ENCODE measurements around the gene MYL2. TPM values are rescaled to one million over a fixed set of nuclear protein-coding genes. Genes with fewer than 3 reads are reported as not detected.

The MYL2 gene
- total RNA-seq, 1 experiment from 2014 or later = not detected

DNA sequence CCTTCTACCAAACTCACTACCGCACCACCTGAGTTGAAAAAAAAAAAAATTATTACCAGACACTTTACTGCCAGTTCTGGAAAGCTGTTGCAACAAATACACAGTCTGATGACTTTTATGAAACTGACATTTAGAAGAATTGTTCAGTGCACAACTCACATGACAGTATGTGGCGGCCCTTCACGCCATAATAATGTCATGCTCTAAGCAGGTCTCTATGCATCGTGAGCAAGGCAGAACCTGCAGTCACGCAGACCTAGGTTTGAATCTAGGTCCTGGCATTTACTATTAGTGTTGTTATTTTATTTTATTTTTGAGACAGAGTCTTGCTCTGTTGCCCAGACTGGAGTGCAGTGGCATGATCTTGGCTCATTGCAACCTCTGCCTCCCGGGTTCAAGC lies 8.1 kb downstream of the MYL2 start:
- CTCF ChIA-PET = interaction anchor here (0.6 kb wide), 1 partner anchor 71 kb away, joined by 3 read pairs; no protein-coding TSS in a partner anchor

DNA sequence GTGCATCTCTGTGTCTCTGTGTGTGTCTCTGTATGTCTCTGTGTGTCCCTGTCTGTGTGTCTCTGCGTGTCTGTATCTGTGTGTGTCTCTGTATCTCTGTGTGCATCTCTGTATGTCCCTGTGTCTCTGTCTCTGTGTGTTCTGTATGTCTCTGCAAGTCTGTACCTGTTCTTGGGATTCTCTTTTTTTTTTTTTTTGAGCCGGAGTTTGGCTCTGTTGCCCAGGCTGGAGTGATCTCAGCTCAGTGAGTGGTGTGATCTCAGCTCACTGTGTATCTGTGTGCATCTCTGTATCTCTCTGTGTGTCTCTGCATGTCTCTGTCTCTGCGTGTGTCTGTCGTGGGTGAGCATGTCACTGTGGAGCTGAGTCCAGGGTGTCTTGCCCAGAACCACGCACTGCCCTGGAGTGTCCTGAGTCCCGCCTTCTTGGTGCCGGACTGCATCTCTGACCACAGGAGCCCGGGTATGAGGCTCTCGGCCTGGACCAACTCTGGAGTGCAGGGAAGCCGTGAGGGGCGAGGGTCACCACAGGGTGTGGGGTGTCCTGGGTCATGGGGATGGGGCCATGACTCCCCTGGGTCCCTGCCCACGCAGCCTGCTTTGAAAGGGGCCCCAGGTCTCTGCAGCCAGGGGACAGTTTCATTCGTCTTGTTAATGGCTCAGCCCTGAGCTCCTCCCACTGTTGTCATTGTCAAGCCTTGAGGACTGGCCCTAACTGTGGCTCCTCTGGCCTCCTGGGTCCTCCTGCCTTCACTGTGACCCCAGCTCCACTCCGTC lies 11.8 kb downstream of the MYL2 start:
- Mint-ChIP-seq H3K4me1 (ENCODE audit: low read depth, unreplicated experiment) (peaks cover 10% of the 10 kb centered on the region), H3K9me3 (ENCODE audit: low read depth, unreplicated experiment) (no peaks in the 10 kb centered on the region), H3K36me3 (ENCODE audit: insufficient read depth, unreplicated experiment) (no peaks in the 10 kb centered on the region), H3K27ac (ENCODE audit: unreplicated experiment) (no peak overlapping the region), H3K27me3 (ENCODE audit: unreplicated experiment) (peaks cover 48% of the 10 kb centered on the region), H3K4me3 (ENCODE audit: low read depth, unreplicated experiment) (no peak overlapping the region)
- TF ChIP-seq, protein P1, sequence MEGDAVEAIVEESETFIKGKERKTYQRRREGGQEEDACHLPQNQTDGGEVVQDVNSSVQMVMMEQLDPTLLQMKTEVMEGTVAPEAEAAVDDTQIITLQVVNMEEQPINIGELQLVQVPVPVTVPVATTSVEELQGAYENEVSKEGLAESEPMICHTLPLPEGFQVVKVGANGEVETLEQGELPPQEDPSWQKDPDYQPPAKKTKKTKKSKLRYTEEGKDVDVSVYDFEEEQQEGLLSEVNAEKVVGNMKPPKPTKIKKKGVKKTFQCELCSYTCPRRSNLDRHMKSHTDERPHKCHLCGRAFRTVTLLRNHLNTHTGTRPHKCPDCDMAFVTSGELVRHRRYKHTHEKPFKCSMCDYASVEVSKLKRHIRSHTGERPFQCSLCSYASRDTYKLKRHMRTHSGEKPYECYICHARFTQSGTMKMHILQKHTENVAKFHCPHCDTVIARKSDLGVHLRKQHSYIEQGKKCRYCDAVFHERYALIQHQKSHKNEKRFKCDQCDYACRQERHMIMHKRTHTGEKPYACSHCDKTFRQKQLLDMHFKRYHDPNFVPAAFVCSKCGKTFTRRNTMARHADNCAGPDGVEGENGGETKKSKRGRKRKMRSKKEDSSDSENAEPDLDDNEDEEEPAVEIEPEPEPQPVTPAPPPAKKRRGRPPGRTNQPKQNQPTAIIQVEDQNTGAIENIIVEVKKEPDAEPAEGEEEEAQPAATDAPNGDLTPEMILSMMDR (IDR thresholded peaks at IDR 0.05; ENCODE audit: unreplicated experiment) = no peak
- CTCF ChIA-PET = no interaction called here
- DNase-seq = no peak
- intact Hi-C loops (cut with micrococcal nuclease; ENCODE audit: unreplicated experiment) = no loop called here
- BruUV-seq (replicated peaks) = no TSS peak

More for the DNA sequence above, 8.1 kb downstream of the MYL2 start:
- Mint-ChIP-seq H3K9me3 (ENCODE audit: low read depth, unreplicated experiment) (peaks cover 2% of the 10 kb centered on the region), H3K4me1 (ENCODE audit: low read depth, unreplicated experiment) (peaks cover 10% of the 10 kb centered on the region), H3K27ac (ENCODE audit: unreplicated experiment) (no peak overlapping the region), H3K4me3 (ENCODE audit: low read depth, unreplicated experiment) (no peak overlapping the region), H3K27me3 (ENCODE audit: unreplicated experiment) (peaks cover 23% of the 10 kb centered on the region), H3K36me3 (ENCODE audit: insufficient read depth, unreplicated experiment) (no peaks in the 10 kb centered on the region)
- intact Hi-C loops (cut with micrococcal nuclease; ENCODE audit: unreplicated experiment) = no loop called here
- BruUV-seq (replicated peaks) = no TSS peak
- no peak for DNase-seq
- TF ChIP-seq, protein P1 (IDR thresholded peaks at IDR 0.05; ENCODE audit: unreplicated experiment) = no peak

DNA sequence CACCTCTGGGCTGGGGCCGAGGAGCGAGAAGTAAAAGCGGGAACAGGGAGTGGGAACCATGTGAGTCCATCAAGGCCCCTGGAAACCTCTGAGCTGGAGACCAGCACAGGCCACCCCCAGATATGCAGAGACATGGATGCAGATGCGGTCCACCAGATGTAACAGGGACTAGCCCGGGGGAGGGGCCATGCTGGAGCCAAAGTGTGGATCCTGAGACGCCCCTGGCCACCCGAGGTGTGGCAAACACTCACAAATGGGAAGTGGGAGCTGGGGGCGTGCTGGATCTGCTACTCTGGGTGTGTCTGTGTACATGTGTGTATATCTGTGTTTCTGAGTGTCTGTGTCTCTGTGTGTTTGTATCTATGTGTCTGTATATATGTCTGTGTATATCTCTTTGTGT lies 12.8 kb downstream of the MYL2 start:
- no TSS peak for BruUV-seq (replicated peaks)
- CTCF ChIA-PET = interaction anchor here (0.6 kb wide), 1 partner anchor 23 kb away, joined by 3 read pairs; no protein-coding TSS in a partner anchor
- Mint-ChIP-seq H3K27me3 (ENCODE audit: unreplicated experiment) (peaks cover 51% of the 10 kb centered on the region), H3K9me3 (ENCODE audit: low read depth, unreplicated experiment) (no peaks in the 10 kb centered on the region), H3K4me1 (ENCODE audit: low read depth, unreplicated experiment) (peaks cover 10% of the 10 kb centered on the region), H3K4me3 (ENCODE audit: low read depth, unreplicated experiment) (no peak overlapping the region), H3K36me3 (ENCODE audit: insufficient read depth, unreplicated experiment) (no peaks in the 10 kb centered on the region), H3K27ac (ENCODE audit: unreplicated experiment) (no peak overlapping the region)
- intact Hi-C loops (cut with micrococcal nuclease; ENCODE audit: unreplicated experiment) = no loop called here
- TF ChIP-seq, protein P1 (IDR thresholded peaks at IDR 0.05; ENCODE audit: unreplicated experiment) = no peak
- DNase-seq = no peak

DNA sequence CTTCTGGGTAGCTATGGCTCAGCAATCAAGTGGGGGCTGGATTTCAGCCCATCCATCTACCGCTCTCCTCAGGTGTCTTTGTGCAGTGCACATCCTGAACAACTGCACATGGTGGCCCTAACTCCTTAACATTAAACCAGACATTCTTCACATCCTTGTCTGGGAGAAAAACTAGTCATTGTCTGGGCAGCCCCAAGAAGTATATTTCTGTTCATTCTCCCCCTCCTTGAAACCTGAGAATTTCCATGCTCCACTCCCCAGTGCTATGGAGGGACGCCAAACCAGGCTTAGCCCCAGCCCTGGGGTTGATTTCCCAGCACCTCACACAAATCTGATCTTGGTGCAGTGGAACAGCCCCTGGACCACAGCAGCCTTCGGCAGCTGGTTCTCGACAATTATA lies 13.4 kb downstream of the MYL2 start:
- TF ChIP-seq, protein P1 (IDR thresholded peaks at IDR 0.05; ENCODE audit: unreplicated experiment) = no peak
- peaks cover 10% of the 10 kb centered on the region for H3K4me1 Mint-ChIP-seq (ENCODE audit: low read depth, unreplicated experiment)
- H3K9me3 Mint-ChIP-seq (ENCODE audit: low read depth, unreplicated experiment) = no peaks in the 10 kb centered on the region
- CTCF ChIA-PET = no interaction called here
- no peak for DNase-seq
- peaks cover 57% of the 10 kb centered on the region for H3K27me3 Mint-ChIP-seq (ENCODE audit: unreplicated experiment)
- H3K27ac Mint-ChIP-seq (ENCODE audit: unreplicated experiment) = no peak overlapping the region
- H3K36me3 Mint-ChIP-seq (ENCODE audit: insufficient read depth, unreplicated experiment) = no peaks in the 10 kb centered on the region
- BruUV-seq (replicated peaks) = no TSS peak
- H3K4me3 Mint-ChIP-seq (ENCODE audit: low read depth, unreplicated experiment) = no peak overlapping the region
- intact Hi-C loops (cut with micrococcal nuclease; ENCODE audit: unreplicated experiment) = no loop called here
